GM12872 (cell line): ENCODE data around the gene TTLL9.

Experiments
- TF ChIP-seq, protein P1 (sequence below): IDR thresholded peaks from 3 replicates; pipeline ENCODE4 v1.5.1; 2011; ENCODE audit warnings: low read depth, mild to moderate bottlenecking, low read length, moderate library complexity; ENCODE audit not compliant: insufficient read depth

The TTLL9 gene

DNA sequence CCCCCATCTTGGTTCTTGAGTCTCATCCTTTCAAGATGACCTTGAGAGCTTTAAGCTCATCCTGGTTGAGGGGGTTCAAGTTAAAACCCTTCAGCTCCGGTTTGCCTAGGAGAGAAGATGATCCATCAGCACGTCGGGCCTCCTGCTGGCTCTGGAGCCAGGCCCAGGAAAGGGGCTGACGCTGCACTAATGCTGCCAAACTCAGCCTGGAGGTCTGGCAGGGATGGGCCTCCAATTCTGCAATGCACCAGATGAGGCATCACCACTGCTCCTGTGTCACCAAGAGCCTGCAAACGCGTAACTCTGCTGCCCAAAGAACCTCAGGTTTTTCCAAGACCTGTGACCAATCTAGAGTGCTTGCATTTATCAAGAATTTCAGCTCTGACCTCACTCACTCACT, 75.4 kb downstream of the TTLL9 start:
- TF ChIP-seq, protein P1, sequence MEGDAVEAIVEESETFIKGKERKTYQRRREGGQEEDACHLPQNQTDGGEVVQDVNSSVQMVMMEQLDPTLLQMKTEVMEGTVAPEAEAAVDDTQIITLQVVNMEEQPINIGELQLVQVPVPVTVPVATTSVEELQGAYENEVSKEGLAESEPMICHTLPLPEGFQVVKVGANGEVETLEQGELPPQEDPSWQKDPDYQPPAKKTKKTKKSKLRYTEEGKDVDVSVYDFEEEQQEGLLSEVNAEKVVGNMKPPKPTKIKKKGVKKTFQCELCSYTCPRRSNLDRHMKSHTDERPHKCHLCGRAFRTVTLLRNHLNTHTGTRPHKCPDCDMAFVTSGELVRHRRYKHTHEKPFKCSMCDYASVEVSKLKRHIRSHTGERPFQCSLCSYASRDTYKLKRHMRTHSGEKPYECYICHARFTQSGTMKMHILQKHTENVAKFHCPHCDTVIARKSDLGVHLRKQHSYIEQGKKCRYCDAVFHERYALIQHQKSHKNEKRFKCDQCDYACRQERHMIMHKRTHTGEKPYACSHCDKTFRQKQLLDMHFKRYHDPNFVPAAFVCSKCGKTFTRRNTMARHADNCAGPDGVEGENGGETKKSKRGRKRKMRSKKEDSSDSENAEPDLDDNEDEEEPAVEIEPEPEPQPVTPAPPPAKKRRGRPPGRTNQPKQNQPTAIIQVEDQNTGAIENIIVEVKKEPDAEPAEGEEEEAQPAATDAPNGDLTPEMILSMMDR, result no peak

DNA sequence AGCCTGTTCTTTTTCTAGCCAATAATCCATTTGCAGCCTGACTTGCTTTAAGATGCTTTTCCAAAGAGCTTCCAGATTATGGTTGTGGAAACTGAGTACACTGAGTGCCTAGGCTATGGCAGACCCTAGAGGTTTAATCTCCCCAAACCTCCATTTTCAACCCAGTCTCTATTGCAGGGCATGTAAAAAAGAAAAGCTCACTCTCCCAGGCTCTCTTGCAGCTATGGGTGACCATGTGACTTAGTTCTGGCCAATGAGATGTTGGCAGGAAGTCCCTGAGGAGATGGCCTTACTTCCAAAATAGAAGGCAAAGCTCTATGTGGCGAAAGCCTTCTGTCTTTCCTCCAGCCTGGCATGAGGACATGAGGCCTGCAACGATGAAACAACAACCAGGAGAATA, 77.6 kb downstream of the TTLL9 start:
- TF ChIP-seq, protein P1, result no peak

DNA sequence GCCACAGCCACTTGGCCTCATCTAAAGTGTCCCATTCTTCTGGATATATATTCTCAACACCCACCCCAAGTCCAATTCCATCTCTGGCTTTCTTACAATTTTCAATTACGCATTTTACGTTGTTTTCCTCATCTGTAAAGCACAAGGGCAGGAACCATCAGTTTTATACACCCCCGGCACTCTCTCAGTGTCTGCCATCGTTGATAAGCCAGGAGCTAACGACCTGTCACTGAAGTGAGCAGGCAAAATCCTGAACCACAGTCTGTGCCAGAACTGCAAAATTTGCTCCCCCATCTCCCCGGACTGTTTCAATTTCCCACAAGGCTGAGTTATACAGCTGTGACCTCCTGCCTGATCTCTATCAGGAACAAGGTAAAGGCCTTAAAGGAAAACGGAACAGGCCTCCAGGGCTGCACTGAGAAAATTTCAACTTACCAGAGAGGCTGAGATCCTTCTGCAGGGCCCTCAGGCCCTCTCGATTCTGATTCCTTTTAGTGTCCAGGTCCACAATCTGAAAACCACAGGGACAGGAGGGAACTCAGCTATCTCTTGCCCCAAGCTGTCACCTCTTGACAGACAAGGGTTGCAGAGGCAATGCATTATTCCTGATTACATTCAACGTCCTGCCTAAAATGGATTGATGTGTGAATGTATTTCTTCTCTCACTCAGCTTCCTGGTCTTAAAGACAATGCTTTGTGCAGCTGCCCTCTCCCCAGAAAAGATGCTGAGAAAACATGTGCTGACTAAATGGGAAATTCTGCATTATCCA, 79.6 kb downstream of the TTLL9 start:
- TF ChIP-seq, protein P1, result no peak

DNA sequence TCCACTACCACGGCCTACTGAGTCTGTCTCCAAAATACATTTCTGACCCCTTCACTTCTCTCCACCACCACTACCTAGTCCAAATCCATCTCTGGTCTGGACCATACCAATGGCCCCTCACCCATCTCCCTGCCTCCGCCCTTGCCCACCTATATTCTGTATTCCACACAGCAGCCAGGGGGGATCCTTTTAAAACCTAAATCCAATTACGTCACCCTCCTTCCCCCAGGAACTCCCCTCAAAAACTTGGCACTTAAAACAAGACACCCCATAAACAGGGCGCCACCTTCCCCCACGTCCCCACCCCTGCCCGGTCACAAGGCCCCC, 80.7 kb downstream of the TTLL9 start:
- TF ChIP-seq, protein P1, result no peak

DNA sequence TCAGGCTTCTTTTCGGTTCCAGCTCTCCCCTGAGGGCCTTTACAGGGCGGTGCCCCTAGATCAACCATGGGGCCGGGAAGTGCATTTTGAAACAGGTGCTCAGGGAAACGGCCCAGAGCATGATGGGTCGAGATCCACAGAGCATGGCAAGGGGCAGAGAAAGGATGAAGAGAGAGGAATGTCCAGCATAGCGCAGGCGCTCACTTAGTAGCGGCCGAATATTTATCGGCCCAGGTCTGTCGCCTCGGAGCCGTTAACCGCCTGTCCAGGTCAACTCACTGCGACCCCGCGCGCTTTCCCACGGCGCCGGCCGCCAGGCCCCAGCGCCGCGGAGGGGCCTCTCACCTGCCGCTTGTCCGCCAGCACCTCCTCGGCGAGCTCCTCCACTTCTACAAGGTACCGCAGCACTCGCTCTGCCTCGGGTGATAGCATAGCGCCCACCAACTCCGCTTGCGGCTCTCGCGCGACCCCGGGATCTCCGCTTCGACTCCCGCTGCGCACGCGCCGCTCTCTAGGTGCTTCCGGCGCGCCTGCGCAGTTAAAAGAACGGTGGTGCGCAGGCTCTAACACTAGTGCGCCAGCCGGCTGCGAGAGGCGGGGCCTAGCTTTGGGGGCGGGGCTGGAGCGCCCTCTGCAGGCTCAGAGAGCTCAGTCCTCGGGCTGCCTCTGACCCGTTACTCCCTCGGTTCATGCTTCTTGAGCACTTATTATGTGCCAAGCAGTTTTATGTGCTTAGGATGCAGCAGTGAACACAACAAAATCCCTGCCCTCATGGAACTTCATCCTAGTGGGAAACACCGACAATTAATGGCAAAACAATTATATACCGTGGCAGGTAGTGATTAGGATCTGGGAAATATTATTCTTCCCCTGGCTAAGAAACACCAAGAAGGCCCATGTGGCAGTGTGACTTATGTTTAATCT, 81.4 kb downstream of the TTLL9 start, which contains the start of gene PDRG1:
PDRG1 (minus strand) TSS at position 517 of the 924 bp plus-strand sequence; CDS start at position 432, 85 bp downstream.
- TF ChIP-seq, protein P1, result peak; percentile 95

DNA sequence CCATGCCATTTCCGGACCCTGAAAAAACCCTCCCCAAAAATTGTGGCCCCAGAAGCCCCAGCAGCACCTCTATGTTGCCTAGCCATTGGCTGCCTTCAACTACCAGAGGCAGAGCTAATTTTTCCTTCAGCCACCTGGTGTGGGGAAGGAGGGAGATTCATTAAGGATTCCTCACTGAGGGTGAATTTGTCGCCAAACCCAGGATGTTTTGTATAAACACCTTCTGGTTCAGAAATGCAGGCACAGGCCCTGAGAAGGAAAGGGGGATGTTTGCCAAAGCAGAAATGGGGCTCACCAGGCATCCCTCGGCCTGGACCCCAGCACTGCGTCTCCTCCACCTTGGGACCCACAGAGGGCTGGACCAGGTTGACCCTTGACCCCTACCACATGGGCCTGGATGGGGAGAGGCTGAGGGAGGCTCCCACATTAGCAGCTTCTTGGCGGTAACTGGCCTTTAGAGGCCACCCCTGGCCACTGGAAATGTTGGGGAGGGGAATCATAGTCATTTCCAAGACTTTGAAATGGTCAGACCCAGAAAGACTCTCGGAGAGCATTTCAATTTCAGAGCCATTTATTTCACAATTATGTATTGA, 83.2 kb downstream of the TTLL9 start:
- TF ChIP-seq, protein P1, result no peak

DNA sequence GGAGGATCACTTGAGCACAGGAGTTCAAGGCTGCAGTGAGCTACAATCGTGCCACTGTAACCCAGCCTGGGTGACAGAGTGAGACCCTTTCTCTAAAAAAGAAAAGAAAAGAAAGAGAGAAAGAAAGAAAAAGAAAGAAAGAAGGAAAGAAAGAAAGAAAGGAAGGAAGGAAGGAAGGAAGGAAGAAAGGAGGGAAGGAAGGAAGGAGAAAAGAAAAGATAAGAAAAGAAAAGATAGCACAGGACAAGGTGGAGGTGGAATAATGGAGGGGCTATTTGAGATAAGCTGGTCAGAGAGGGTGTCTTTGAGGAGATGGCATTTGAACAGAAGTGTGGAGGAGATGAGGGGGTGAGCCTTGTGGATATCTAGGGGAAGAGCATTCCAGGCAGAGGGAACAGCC, 84.1 kb downstream of the TTLL9 start:
- TF ChIP-seq, protein P1, result no peak
